Prostate gland (tissue), 2 donors: ENCODE data around the gene SCGB1D1.

Source experiments
- CTCF ChIP-seq, 4 experiments: fragments of 200-600 bp in 2 of 4; fragments of 450-650 bp in 2 of 4; sonication (generic) in 2 of 4; IDR thresholded peaks; 1 replicate in 3 of 4; 2 replicates in 1 of 4; pipeline ENCODE4 v1.5.1; 2016 to 2019; ENCODE audit warnings: antibody characterized with exemption in 4 of 4, mild to moderate bottlenecking in 2 of 4, moderate library complexity in 2 of 4
- POLR2AphosphoS5 ChIP-seq: sonication (generic); formaldehyde crosslinking; IDR thresholded peaks from one replicate; pipeline ENCODE4 v1.6.1; 2017; ENCODE audit warnings: antibody characterized with exemption

GRCh38 chr11:62237499-62237898 lies 47.5 kb downstream of the SCGB1D1 start:
- TF ChIP-seq POLR2AphosphoS5 (no peak), CTCF (IDR thresholded peaks at IDR 0.05) (no peak)
